Choroid plexus epithelial cell (primary cell): ENCODE data around the gene PADI6.
"Not testable (repeated sequence)": the region's sequence is repeated elsewhere in the genome, so short reads cannot be mapped to it uniquely, and the experiment has no call there.

Experiments used
- DNase-seq: peaks from one replicate; pipeline ENCODE4 v3.0.0-alpha.2; 2010; ENCODE audit warnings: low read depth
- H3K4me3 ChIP-seq: 2 replicates; pipeline ENCODE4 v1.5.1; 2011; ENCODE audit warnings: low read depth, mild to moderate bottlenecking, control low read depth, low read length, moderate library complexity
- CTCF ChIP-seq: conservative IDR thresholded peaks from 2 replicates; pipeline ENCODE4 v1.5.1; 2011; ENCODE audit warnings: low read depth, mild to moderate bottlenecking, control low read depth, inconsistent platforms, low read length, moderate library complexity

PADI6 gene

GRCh38 chr1:17338706-17339493, 33.1 kb upstream of the PADI6 start:
- H3K4me3 ChIP-seq, result no peak overlapping the region
- TF ChIP-seq CTCF, result peak; percentile 42
- DNase-seq, result no peak

- no peak for DNase-seq
- TF ChIP-seq CTCF, result no peak
- no peak overlapping the region for H3K4me3 ChIP-seq
Observed at GRCh38 chr1:17339521-17339920, 32.5 kb upstream of the PADI6 start.

- DNase-seq, result no peak
- TF ChIP-seq CTCF, result no peak
- H3K4me3 ChIP-seq, result no peak overlapping the region
Observed at GRCh38 chr1:17340358-17340757, 31.6 kb upstream of the PADI6 start.

DNA sequence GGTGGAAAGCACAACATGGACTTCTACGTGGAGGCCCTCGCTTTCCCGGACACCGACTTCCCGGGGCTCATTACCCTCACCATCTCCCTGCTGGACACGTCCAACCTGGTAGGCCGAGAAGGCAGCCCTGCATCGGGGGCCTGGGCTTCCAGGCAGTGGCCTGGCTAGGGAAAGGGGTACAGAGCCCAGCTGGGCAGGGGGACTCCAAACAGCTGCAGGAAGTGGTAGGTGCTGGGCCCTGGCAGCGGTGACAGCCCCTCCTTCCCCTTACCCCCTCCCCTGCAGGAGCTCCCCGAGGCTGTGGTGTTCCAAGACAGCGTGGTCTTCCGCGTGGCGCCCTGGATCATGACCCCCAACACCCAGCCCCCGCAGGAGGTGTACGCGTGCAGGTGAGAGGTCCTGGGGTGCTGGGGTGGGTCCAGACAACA, 30.0 kb upstream of the PADI6 start:
- no peak for TF ChIP-seq CTCF
- DNase-seq, result no peak
- no peak overlapping the region for H3K4me3 ChIP-seq

DNA sequence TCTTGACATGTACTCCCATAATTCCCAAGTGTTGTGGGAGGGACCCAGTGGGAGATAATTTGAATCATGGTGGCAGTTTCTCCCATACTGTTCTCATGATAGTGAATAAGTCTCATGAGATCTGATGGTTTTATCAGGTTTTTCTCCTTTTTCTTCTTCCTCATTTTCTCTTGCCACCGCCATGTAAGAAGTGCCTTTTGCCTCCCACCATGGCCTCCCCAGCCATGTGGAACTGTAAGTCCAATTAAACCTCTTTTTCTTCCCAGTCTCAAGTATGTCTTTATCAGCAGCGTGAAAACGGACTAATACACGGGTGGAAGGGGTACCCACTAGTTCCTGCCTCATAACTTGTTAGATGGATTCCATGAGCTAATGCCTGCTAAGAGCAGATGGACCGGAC, 26.5 kb upstream of the PADI6 start:
- not testable (repeated sequence) for H3K4me3 ChIP-seq, DNase-seq

GRCh38 chr1:17346046-17346789, 25.8 kb upstream of the PADI6 start:
- TF ChIP-seq CTCF, result no peak
- DNase-seq, result no peak
- H3K4me3 ChIP-seq, result no peak overlapping the region

DNA sequence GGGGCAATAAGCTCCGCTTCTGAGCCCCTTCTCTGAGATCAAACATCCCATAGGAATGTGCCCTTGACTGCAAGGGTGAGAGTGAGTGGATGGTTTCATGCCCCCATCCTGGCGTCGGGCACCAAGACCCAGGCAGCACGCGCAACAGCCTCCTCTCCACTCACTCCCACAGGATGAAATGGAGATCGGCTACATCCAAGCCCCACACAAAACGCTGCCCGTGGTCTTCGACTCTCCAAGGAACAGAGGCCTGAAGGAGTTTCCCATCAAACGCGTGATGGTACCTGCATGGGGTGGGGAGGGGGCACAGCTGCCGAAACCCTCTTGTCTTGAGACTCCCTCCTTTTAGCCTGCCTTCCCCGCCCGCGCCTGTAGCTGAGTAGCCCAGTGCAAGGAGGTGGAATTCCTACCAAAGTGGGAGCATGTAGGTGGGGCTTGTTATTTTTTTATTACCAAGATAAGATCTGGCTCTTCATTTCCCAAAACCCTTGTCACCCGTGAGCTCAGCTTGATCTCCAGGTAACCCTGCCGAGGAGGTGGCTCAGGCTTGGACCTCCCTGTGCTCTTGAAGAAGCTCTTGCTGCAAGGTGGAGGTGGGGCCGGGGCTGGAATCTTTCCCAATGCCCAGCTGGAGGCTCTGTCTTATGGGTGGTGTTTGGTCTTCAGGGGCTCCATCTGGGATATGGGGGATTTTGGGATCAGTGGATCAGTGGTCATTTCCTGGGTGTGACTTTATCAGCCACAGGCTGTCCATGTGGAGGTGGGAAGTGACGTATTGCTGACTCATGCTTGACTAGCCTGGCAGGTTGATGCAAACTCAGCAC, 24.0 kb upstream of the PADI6 start:
- DNase-seq, result peak; percentile 44
- TF ChIP-seq CTCF, result no peak
- no peak overlapping the region for H3K4me3 ChIP-seq
